Measurements from ENCODE around the gene EFNB3.

EFNB3 gene

DNA sequence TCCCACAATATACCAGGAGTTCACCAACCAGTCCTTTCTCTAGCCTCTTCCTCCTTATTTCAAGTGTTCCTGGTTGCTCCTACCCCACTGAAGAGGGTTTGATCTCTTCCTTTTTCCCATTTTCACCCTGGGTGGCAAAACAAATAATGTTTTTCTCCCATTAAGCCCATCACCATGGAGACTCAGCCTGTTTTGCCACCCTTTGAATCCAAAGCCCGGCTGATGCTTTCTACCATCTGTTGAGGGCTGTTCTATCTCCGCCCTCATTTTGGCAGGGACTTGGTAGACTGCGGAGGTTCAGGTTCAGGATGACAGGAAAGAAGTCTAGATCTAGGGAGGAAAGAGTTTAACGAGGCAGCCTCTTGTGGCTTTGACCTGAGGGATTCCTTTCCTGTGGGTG, 15.1 kb downstream of the EFNB3 start:
- no peak for DNase-seq

DNA sequence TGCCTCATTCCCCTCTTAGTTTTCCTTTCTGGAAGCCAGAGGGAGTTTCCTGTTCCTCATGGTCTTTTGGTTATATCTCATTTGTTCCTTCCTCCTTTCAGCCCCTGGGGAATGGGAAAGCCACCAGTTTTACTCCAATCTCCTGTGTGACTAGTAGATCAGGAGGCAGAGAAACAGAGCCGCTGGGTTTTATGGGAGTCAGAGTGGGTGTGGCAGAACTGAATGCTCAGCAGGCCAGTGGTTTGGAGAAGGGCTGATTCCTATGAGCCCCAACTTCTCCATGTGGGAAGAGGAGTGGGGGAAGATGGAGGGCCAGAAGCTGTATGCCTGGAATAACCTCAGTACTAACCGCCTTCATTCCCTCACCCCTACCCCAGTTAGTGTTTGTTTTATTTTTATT, 16.6 kb downstream of the EFNB3 start:
- no peak for DNase-seq

GRCh38 chr17:7727886-7728285, 22.9 kb downstream of the EFNB3 start:
- DNase-seq = no peak

- no peak for DNase-seq
Observed at GRCh38 chr17:7729816-7730215, 24.8 kb downstream of the EFNB3 start.

- no peak for DNase-seq
Observed at GRCh38 chr17:7732981-7733539, 28.1 kb downstream of the EFNB3 start.

GRCh38 chr17:7737601-7738000, 32.6 kb downstream of the EFNB3 start:
- no peak for DNase-seq

GRCh38 chr17:7739746-7740145, 34.7 kb downstream of the EFNB3 start:
- DNase-seq = no peak

- no peak for DNase-seq
Observed at GRCh38 chr17:7740481-7741001, 35.5 kb downstream of the EFNB3 start.

- DNase-seq = no peak
Observed at GRCh38 chr17:7742729-7743128, 37.7 kb downstream of the EFNB3 start.

DNA sequence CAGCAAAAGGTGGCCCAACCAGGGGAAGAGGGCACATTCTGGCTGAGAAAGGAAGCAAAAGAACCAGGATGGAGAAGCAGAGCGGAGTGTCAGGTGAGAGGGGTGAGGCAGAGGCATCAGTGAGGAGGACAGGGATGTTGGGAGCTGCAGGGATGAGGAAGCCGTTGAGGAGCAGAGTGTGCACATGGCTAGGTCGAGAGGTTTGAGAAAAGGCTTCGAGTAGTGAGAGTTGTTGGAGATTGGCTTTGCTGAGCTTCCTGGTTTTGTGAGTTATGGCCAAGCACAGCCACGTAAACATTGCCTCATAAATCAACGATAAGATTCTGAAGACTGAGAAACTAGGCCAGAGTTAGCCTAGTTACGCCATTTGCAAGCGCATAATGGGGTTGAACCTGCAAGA, 39.4 kb downstream of the EFNB3 start:
- DNase-seq = no peak

DNA sequence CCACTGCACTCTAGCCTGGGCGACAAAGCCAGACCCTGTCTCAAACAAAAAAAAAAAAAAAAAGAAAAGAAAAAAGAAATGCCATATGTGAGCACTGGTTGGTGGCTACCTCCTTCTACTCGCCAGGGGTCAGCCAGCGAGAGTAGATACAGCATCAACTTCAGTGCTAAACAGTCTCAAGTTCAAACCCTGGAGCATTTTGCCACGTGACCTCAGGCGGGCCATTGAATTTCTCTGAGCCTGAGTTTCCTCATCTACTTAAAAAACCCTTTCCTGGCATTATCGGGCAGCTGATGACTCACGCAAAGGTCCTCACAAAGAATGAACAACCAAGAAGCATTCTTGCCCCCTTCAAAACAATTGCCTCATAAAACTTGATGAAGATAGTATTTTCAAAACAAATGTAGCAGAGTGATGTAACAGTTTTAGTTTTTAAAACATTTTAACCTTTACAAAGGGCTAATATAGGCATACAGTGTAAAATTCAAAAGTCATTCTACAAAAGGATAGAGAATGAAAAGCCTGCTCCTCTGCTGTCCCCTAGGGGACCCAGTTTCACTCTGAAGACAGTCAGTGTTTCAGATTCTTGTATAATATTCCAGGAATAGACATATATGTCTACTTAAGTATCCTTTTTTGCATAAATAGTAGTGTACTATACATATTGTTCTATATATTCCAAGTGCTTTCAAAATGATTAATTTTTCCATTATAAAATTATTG, 40.9 kb downstream of the EFNB3 start:
- no peak for DNase-seq

- DNase-seq = no peak
Observed at GRCh38 chr17:7747635-7748071, 42.7 kb downstream of the EFNB3 start.

DNA sequence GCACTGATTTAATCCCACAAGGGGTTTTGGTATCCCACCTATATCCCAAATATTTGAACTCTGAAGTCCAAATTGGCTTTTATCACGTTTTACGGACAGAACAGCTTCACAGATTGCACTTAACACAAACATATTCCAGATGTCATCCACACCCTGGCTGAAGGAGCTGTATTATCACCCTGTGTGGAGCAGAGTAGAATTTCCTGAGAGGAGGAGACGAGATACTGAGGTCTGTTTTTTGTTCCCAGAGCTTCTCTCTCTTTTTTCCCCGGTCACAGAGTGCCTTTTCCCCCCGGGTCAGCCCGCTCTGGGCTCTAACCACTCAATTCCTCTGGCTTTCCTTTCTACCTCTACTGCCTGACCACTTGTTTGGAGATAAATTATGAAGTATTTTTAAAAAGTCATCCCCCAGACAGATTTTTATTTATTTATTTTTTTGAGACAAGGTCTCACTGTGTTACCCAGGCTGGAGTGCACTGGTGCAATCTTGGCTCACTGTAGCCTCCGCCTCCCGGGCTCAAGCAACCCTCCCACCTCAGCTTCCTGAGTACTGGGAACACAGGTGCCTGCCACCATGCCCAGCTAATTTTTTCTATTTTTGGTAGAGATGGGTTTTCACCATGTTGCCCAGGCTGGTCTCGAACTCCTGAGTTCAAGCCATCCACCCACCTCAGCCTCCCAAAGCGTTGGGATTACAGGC, 43.2 kb downstream of the EFNB3 start:
- DNase-seq = no peak

GRCh38 chr17:7750321-7750821, 45.4 kb downstream of the EFNB3 start:
- no peak for DNase-seq

DNA sequence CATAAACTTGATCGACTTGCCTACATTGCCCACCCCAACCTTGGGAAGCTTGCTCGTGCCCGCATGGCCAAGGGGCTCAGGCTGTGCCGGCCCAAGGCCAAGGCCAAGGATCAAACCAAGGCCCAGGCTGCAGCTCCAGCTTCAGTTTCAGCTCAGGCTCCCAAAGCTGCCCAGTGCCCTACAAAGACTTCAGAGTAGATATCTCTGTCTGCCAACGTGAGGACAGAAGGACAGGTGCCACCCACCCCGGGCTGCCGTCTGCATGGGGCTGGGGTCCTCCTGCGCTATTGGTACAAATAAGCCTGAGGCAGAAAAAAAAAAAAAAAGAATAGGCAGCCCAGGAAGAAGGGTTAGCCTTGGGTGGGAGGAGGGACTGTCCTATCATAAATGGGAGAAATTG, 49.7 kb downstream of the EFNB3 start:
- DNase-seq = no peak

DNA sequence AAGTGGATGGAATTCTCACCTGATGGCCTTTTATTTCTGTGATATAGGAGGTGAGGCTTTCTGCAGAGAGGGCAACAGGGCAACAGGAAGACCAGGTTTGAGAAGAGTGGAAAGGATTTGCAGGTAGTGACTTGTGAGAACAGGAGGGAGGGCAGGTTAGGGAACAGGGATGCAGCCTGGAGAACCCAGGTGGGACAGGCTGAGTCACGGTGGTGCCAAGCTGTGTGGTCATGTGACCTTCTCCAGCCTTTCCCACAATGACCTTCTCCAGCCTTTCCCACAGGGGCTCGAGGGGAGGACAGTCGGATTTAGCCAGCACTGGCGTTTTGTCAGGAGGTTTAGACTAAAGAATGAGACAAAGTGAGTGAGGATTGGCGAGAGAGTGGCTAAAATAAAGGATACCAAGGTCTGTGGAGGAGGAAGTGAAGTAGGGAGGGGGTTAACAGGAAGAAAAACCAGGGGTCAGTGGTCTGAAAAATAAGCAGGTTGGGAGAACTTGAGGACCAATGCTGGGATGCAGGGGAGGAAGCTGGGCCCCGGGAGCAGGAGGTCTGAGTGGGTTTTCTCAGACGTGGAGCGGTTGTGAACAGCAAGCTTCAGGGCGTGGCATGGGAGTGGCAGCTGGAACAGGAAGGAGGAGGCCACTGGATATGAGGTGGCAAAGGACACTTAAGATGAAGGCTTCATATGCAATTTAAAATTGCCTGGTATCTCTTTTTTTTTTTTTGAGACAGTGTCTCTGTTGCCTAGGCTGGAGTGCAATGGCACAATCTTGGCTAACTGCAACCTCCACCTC, 50.3 kb downstream of the EFNB3 start:
- no peak for DNase-seq

GRCh38 chr17:7756968-7757367, 52.0 kb downstream of the EFNB3 start:
- no peak for DNase-seq

Data from CD4-positive, alpha-beta T cell treated with Interleukin-15 for 1 hour (primary cell).